B cell (primary cell): ENCODE data around the gene CLDN11.

Experiments
- EZH2 ChIP-seq: IDR thresholded peaks from 2 replicates; pipeline ENCODE4 v1.6.1; 2012; ENCODE audit warnings: borderline replicate concordance, low read depth, mild to moderate bottlenecking, moderate library complexity, low read length; ENCODE audit not compliant: insufficient read depth, poor library complexity, severe bottlenecking
- TF ChIP-seq, protein P1 (sequence below): fragments of 200-600 bp; IDR thresholded peaks from one replicate; pipeline ENCODE4 v1.8.0; 2022; ENCODE audit warnings: antibody characterized with exemption, mild to moderate bottlenecking

DNA sequence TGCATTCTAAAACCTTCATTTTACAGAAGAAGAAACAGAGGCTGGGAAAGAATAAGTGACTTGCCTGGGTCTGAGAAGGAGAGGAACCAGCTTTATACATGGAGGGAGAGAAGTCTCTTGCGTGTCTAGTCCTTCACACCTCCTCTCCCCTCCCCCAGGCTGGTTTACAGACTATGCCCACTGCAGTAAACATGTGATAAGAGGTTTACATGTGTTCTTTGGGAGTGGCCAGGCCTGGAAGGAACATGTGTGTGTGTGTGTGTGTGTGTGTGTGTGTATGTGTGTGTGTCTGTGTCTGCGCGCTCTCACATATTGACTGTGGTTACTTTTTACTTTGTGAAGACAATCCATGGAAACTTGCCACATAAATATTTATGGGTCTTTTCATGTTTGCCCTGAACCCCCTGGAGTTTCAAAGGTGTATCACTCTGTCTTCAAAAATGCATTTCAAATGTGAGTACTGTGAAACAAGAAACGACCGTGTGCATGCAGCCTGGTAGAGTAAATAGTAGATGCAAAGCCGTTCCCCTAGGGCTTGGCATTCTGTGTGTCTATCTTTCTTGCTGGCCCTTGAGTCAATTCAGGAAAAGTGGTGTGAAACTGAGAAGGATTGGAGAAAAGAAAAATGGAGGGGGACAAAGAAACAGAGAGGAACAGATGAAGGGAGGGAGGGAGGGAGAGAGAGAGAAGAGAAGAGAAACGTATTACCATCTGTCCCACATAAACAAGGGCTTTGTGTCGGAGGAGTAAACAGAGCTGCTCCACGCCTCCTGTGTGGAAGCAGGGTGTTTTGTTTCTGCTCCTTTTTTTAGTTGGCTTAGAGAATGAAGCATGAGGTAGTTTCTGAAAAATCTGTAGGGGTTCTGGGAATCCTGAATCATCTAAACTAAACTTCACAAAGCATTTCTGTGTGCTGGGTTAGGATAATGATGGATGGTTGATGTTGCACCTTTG, 51.7 kb downstream of the CLDN11 start:
- TF ChIP-seq, protein P1, sequence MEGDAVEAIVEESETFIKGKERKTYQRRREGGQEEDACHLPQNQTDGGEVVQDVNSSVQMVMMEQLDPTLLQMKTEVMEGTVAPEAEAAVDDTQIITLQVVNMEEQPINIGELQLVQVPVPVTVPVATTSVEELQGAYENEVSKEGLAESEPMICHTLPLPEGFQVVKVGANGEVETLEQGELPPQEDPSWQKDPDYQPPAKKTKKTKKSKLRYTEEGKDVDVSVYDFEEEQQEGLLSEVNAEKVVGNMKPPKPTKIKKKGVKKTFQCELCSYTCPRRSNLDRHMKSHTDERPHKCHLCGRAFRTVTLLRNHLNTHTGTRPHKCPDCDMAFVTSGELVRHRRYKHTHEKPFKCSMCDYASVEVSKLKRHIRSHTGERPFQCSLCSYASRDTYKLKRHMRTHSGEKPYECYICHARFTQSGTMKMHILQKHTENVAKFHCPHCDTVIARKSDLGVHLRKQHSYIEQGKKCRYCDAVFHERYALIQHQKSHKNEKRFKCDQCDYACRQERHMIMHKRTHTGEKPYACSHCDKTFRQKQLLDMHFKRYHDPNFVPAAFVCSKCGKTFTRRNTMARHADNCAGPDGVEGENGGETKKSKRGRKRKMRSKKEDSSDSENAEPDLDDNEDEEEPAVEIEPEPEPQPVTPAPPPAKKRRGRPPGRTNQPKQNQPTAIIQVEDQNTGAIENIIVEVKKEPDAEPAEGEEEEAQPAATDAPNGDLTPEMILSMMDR: no peak
- no peak for TF ChIP-seq EZH2
